ENCODE data around the gene CARD8.
A peak's percentile ranks its signal among the peaks of the same experiment; 100 is the strongest.

CARD8 gene

DNA sequence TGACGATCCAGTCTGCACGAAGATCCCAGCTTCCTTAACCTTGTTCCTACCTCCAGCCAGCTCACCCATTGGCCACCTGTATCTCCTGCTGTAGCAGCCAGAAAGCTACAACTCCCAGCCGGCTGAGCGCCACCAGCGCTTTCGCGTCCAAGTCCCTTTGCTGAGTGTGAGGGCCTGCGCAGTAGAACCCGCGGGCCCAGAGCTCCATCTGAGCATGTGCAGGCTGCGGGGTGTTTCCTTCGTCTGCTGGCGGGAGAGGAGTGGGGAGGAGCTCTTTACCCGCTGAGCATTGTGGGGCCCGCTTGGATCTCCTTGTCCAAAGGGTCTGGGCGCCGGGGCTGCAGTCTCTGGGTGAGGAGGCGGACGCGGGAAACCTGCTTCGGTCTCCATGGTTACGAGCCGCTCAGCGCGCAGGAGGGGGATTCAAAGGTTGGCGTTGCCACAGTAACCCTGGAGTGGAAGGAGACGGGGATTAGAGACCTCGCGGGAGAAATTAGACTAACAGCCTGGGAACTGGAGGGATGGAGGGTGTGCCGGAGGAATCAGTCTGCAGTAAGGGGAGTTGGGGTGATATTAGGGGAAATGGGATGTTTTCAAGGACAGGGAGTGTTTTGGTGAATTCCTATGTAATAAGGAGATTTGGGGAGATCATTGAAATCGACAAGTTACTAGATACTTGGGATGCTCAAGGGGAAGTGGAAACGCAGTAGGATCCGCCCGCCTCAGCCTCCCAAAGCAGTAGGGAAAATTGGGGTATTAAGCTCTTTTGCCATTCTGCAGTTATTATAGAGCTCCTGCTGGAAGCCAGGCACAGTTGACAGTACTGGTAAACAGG is 51.7 kb downstream of the CARD8 start:
- DNase-seq: peak; percentile 91

DNA sequence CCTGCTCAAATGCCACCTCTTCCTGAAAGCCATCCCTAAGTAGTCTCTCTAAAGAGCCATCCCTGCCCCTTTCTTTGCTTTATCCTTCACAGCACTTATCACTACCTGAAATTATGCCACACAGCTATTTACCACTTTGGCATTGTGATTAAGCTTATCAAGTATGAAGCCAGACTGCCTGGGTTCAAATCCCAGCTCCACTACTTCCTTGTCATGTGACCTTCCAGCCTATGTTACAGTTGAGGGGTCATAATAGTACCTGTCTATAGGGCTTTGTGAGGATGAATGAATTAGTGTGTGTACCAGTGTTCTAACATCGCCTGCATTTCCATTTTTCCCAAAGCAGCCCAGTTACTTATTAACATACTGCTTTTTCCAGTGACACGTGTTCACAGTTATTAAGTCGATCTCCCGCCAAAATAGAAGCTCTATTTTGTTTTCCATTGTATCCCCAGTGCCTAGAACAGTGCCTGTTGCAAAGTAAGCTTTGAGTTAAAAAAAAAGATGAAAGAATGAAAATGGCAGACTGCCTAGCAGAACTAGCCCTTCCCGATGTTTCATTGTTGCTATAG is 52.4 kb downstream of the CARD8 start:
- DNase-seq: no peak

- no peak for DNase-seq
Measured at GRCh38 chr19:48196933-48197665, 58.6 kb downstream of the CARD8 start.

DNA sequence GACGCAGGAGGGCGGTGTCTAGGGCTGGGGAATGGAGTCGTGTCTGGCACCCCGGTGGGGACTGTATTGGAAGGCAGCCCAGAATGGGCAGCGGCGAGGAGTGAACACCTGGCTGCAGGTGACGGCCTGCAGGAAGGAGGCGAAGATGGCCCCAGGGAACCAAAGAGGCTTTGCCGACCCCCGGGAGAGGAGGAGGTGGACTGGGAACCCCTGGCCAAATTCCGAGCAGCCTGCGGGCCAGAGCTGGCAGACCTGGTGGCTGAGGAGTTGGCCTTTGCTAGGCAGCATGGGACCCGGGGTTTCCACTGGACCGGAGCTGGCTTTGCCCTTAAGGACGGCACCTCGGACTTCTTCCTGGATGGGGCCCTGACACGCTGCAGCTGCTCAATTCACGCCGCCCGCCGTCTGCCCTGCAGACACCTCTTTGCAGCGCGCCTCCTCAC is 59.4 kb downstream of the CARD8 start:
- DNase-seq: no peak

GRCh38 chr19:48194844-48195830 is 60.6 kb downstream of the CARD8 start:
- DNase-seq: no peak

DNA sequence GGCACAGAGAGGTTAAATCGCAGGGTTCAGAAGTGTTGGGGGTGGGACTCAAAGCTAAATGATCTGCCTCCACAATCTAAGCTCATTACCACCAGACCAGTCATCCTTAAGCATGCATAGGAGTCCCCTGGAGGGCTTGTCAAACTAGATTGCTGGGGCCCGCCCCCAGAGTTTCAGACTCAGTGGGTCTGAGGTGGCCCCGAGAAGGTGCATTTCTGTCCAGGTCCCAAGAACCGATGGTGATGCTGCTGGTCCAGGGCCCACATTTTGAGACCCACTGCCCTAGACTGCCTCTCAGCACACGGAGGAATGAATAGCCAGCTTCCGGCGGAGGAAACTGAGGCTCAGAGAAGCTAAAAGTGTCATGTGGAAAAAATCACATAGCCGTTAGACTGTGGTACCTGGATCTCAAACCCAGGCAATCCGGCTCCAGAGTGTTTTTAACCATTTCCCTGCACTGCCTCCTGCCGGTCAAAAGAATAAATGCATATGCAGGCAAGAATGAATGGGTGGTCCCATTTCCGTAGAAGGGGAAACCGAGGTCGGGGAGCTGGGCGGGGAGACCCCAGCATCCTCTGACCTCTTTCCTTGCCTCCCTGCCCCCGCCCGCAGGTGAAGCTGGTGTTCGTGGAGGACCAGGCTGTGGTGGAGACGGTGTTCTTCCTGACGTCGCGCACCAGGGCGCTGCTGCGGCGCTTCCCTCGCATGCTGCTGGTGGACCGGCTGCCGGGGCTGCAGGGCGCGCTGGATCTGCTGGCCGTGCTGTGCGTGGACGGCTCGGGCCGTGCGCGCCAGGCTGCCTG is 61.5 kb downstream of the CARD8 start:
- no peak for DNase-seq

GRCh38 chr19:48192750-48193149 is 63.0 kb downstream of the CARD8 start:
- DNase-seq: no peak

GRCh38 chr19:48190885-48191284 is 64.8 kb downstream of the CARD8 start:
- DNase-seq: no peak

GRCh38 chr19:48190288-48190884 is 65.3 kb downstream of the CARD8 start:
- DNase-seq: peak; percentile 65

DNA sequence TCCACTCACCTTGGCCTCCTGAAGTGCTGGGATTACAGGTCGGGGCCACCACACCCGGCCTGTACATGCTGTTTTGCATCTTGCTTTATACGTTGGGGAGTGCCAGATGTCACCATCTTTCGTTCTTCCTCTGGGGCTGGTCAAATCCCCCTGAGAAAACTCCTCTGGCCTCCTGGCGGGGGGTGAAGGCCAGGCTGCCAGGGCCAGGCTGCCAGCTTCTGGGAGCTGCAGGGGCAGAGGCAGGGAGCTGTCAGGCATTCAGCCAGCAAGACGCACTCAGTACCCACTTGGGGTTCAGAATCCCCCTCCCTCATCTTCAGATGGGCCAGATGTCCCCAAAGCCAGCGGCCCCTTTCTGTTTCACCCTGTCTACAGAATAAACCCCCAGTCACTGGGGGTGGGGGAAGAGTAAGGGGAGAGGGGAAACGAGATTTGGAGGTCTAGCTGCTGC is 69.1 kb downstream of the CARD8 start:
- no peak for DNase-seq

- DNase-seq: no peak
Measured at GRCh38 chr19:48186015-48186414, 69.7 kb downstream of the CARD8 start.

- no peak for DNase-seq
Measured at GRCh38 chr19:48183356-48183755, 72.4 kb downstream of the CARD8 start.

DNA sequence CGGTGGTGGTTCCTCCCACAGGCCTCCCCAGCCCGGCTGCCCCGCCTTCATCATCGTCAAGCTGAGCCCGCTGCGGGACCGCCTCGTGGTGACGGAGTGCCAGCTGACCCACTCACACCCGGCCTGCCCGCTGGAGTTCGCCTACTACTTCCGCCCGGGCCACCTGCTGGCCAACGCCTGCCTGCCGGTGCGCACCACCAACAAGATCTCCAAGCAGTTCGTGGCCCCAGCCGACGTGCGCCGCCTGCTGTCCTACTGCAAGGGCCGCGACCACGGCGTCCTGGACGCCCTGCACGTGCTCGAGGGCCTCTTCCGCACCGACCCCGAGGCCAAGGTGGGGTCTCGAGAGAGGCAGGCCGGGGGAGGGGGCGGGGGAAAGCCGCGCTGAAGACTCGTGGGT is 73.3 kb downstream of the CARD8 start:
- DNase-seq: no peak

DNA sequence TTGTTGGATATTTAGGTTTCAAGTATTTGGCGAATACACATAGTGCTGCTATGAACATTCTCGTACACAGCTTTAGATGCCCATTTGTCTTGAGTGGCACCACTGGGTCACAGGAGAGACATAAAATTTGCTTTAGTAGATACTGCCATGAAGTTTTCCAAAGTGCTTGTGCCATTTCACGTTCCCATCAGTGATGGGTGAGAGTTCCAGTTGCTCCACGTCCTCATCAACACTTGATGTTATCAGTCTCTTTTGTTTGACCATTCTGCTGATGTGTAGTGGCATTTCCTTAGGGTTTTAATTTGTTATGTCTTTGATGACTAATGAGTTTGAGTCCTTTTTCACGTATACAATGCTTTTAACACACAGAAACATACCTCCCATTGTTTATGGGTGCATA is 74.2 kb downstream of the CARD8 start:
- no peak for DNase-seq

DNA sequence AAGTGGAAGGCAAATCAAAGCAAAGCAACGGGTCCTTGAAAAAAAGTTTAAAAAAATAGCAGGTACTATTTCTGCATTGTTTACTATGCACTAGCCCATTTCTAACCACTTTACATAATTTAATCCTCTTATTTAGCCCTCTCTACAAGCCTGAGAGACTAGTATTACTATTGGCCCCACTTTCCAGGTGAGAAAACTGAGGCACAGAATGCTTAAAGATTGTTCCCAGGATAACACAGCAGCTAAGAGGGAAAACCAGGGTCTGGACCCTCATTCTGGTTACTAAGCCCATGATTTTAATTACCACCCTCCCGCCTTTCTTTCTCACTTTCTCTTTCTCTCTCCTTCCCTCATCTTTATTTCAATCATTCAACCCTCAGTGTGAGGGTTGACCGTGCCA is 79.5 kb downstream of the CARD8 start:
- DNase-seq: no peak

- DNase-seq: no peak
Measured at GRCh38 chr19:48175578-48175977, 80.1 kb downstream of the CARD8 start.

DNA sequence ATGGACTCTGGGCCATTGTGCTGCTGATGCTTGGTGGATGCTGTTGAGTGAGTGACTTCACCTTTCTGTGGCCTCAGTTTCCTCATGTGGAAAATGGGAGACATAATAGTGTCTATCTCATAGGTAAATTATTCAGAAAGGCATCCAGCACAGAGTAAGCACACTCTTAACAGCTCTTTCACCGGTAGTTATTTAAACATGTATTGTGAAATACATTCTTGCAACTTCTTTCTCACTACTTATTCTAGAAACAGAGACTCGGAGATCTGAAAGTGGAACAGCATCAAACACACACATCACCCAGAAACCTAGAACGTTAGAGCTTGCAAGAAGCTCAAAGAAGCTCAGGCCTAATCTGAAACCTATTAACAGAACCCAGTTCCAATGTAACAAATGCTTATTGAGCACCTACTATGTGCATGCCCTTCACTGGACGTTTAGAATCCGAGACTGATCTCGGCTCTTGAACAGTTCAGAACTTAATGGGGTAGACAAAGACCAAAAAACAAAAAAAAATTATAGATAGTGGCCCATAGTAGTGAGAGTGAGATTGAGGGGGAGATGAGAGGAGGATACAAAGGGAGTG is 81.2 kb downstream of the CARD8 start:
- no peak for DNase-seq

GRCh38 chr19:48171710-48172109 is 84.0 kb downstream of the CARD8 start:
- no peak for DNase-seq

DNA sequence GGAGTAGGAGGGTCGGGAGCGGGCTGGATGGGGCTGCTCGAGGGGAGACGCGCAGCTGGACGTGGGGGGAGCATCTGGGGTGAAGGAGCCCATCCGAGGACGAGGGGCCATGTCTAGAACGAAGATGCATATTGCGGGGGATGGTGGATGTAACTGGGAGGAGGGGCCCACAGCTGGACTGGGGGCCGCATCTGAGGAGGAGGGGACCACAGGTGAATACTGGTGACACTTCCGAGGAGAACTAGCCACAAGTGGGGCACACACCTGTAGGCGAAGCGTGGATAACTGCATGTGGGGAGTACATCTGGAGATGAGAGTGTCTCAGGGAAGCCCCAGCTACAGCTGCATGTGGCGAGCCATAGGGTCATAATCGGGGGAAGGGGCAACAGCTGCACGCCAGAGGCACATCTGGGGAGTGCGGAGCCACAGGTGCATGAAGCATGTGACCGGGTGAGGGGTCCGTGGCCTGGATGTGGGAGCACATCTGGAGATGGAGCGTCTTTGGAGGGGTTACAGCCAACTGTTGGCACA is 84.8 kb downstream of the CARD8 start:
- DNase-seq: no peak
